HepG2 (cell line): Measurements from ENCODE around the gene PSMB3. TPM values are rescaled to one million over a fixed set of nuclear protein-coding genes. Genes with fewer than 3 reads are reported as not detected.

Experiments used
- CBX2 ChIP-seq, 2 experiments: fragments of 200-600 bp in 1 of 2; sonication (generic); formaldehyde crosslinking in 1 of 2; IDR thresholded peaks; 2 replicates each; pipeline versions ENCODE4 v1.7.0 to v1.8.1; 2018 to 2022; ENCODE audit warnings: low read depth in 2 of 2, low read length in 1 of 2, mild to moderate bottlenecking in 1 of 2, missing genetic modification reagents in 1 of 2
- HHEX ChIP-seq: IDR thresholded peaks from 2 replicates; pipeline ENCODE4 v1.6.1; 2016; ENCODE audit warnings: control low read depth
- HOXA3 ChIP-seq: sonication (generic); formaldehyde crosslinking; IDR thresholded peaks from 2 replicates; pipeline ENCODE4 v1.5.0; 2020; ENCODE audit warnings: missing genetic modification reagents
- HOXD1 ChIP-seq: sonication (generic); formaldehyde crosslinking; IDR thresholded peaks from 2 replicates; pipeline ENCODE4 v1.5.0; 2020; ENCODE audit warnings: missing genetic modification reagents
- IRX3 ChIP-seq: sonication (generic); formaldehyde crosslinking; IDR thresholded peaks from 2 replicates; pipeline ENCODE4 v1.8.1; 2023; ENCODE audit warnings: mild to moderate bottlenecking, low read depth, missing genetic modification reagents, borderline replicate concordance
- MXD4 ChIP-seq: IDR thresholded peaks from 2 replicates; pipeline ENCODE4 v1.6.1; 2016; ENCODE audit warnings: mild to moderate bottlenecking, missing biosample characterization, missing genetic modification reagents
- MZF1 ChIP-seq: sonication (generic); formaldehyde crosslinking; IDR thresholded peaks from 2 replicates; pipeline ENCODE4 v1.8.1; 2023; ENCODE audit warnings: mild to moderate bottlenecking, missing genetic modification reagents, borderline replicate concordance
- SIX1 ChIP-seq: sonication (generic); formaldehyde crosslinking; IDR thresholded peaks from 2 replicates; pipeline ENCODE4 v1.4.0; 2020; ENCODE audit warnings: missing genetic modification reagents, borderline replicate concordance
- SMAD1 ChIP-seq: sonication (generic); formaldehyde crosslinking; IDR thresholded peaks from 2 replicates; pipeline ENCODE4 v1.4.0; 2020; ENCODE audit warnings: missing genetic modification reagents, low read depth, mild to moderate bottlenecking, borderline replicate concordance
- SRF ChIP-seq: IDR thresholded peaks from 2 replicates; pipeline ENCODE4 v1.6.1; 2011; ENCODE audit warnings: mild to moderate bottlenecking, low read depth, low read length, moderate library complexity
- TOE1 ChIP-seq: sonication (generic); formaldehyde crosslinking; IDR thresholded peaks from 2 replicates; pipeline ENCODE4 v1.4.0; 2020; ENCODE audit warnings: mild to moderate bottlenecking, missing genetic modification reagents
- ZNF121 ChIP-seq: sonication (generic); formaldehyde crosslinking; IDR thresholded peaks from 2 replicates; pipeline ENCODE4 v1.5.0; 2020; ENCODE audit warnings: mild to moderate bottlenecking, missing genetic modification reagents
- ZNF143 ChIP-seq: sonication (generic); formaldehyde crosslinking; IDR thresholded peaks from 2 replicates; pipeline ENCODE4 v1.4.0; 2020; ENCODE audit warnings: missing genetic modification reagents
- ZNF572 ChIP-seq: sonication (generic); formaldehyde crosslinking; IDR thresholded peaks from 2 replicates; pipeline ENCODE4 v1.5.1; 2020; ENCODE audit warnings: mild to moderate bottlenecking, missing genetic modification reagents
- ZNF615 ChIP-seq: sonication (generic); formaldehyde crosslinking; IDR thresholded peaks from 2 replicates; pipeline ENCODE4 v1.5.0; 2020; ENCODE audit warnings: mild to moderate bottlenecking, missing genetic modification reagents, borderline replicate concordance
- ZNF616 ChIP-seq: sonication (generic); formaldehyde crosslinking; IDR thresholded peaks from 2 replicates; pipeline ENCODE4 v1.5.0; 2020; ENCODE audit warnings: low read depth, mild to moderate bottlenecking, missing genetic modification reagents
- ZNF83 ChIP-seq: sonication (generic); formaldehyde crosslinking; IDR thresholded peaks from 2 replicates; pipeline ENCODE4 v1.4.0; 2020; ENCODE audit warnings: missing genetic modification reagents, mild to moderate bottlenecking, borderline replicate concordance
- polyA plus RNA-seq, 8 experiments: library from polyadenylated mRNA; depleted of rRNA in 3 of 8; stranded (reverse) in 7 of 8; unstranded in 1 of 8; fragments of >200 nt; fragmentation: Illumina TruSeq in 4 of 8; extraction: Trizol in 4 of 8; gene quantifications; 2 replicates each; pipeline versions ENCODE4 v1.2.1 to v1.2.3, GENCODE V29; 2011 to 2016; ENCODE audit warnings: low read depth in 4 of 8, missing spikeins in 1 of 8, mixed read lengths in 1 of 8; ENCODE audit not compliant: insufficient read depth in 1 of 8
- total RNA-seq, 5 experiments: library from RNA; depleted of rRNA; stranded (reverse); fragments of >200 nt; fragmentation: Illumina TruSeq; extraction: Trizol; gene quantifications; 2 replicates each; pipeline ENCODE4 v1.2.3, GENCODE V29; 2016; ENCODE audit warnings: low read depth in 1 of 5
- TF ChIP-seq, protein P1 (sequence below): sonication (generic); formaldehyde crosslinking; IDR thresholded peaks from 2 replicates; pipeline ENCODE4 v1.8.0; 2022; ENCODE audit warnings: missing genetic modification reagents, mild to moderate bottlenecking, borderline replicate concordance
- TF ChIP-seq, protein P2 (sequence below): IDR thresholded peaks from 2 replicates; pipeline ENCODE4 v1.6.1; 2016; ENCODE audit warnings: control low read depth
- TF ChIP-seq, protein P3 (sequence below): sonication (generic); formaldehyde crosslinking; IDR thresholded peaks from 2 replicates; pipeline ENCODE4 v1.4.0; 2020; ENCODE audit warnings: missing genetic modification reagents
- TF ChIP-seq, protein P4 (sequence below): sonication (generic); formaldehyde crosslinking; IDR thresholded peaks from 2 replicates; pipeline ENCODE4 v1.4.0; 2020; ENCODE audit warnings: mild to moderate bottlenecking, missing genetic modification reagents
- TF ChIP-seq, protein P5 (sequence below): fragments of 450-650 bp; IDR thresholded peaks from 2 replicates; pipeline ENCODE4 v1.6.1; 2017

Gene PSMB3
- total and polyA plus RNA-seq, 2 of the 13 experiments (the other 11 are each of a cell fraction or from before 2014, with no cell fraction given) = 366 to 517 TPM

DNA sequence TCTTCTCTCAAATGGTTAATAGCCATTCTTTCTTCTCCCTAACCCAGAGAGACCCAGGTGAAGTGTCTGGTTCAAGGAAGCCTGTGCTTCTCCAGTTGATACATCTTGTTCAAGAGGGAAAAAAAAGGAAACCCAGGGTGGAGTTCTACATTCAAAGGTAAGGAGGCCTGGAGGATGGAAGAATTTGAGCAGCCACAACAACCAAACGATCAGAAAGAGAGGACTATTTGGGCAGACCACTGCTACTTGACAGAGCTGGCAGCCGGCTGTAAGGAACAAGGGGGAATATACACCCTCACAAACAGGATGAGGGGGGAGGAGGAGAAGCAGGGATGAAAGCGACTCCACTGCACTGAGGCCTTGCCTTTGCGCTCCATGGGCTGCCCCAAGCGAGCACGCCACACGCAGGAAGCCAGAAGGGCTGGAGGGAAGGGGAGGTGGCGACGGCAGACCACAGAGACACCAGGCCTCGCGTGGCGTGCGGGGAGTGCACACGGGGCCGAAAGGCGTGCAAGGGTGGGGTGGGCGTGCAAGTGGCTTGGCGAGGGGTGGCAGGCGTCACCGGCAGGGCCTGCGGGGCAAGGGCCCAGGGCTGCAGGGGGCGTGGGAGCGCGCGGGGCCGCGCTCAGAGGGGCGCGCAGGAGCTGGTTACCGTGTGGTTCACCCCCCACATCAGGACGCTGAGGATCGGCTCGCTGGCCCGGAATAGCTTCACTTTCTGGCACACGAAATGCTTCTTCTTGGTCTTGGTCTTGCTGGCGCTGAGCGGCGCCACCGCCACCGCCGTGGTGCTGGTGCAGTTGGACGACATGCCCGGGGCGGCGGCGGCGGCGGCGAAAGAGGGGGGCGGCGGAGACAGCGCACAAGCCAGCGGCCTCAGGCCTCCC is 46.3 kb downstream of the PSMB3 start (continued):
- TF ChIP-seq, protein P1, sequence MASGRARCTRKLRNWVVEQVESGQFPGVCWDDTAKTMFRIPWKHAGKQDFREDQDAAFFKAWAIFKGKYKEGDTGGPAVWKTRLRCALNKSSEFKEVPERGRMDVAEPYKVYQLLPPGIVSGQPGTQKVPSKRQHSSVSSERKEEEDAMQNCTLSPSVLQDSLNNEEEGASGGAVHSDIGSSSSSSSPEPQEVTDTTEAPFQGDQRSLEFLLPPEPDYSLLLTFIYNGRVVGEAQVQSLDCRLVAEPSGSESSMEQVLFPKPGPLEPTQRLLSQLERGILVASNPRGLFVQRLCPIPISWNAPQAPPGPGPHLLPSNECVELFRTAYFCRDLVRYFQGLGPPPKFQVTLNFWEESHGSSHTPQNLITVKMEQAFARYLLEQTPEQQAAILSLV (CRISPR knock-in tag) = peak; percentile 77
- TF ChIP-seq SRF (no peak), HOXD1 (CRISPR knock-in tag) (no peak), SMAD1 (CRISPR knock-in tag) (no peak), ZNF572 (CRISPR knock-in tag) (peak; percentile 68; the same call in 1 of the 2 replicates), MXD4 (no peak; the same call in 1 of the 2 replicates), MZF1 (no peak), HHEX (CRISPR knock-in tag) (no peak), ZNF143 (CRISPR knock-in tag) (no peak; the same call in 1 of the 2 replicates), HOXA3 (CRISPR knock-in tag) (peak; percentile 73; the same call in 1 of the 2 replicates), ZNF121 (CRISPR knock-in tag) (no peak), TOE1 (no peak), SIX1 (CRISPR knock-in tag) (no peak), IRX3 (CRISPR knock-in tag) (no peak; the same call in 1 of the 2 replicates), CBX2 (IDR thresholded peaks at IDR 0.05; ENCODE audit: low read depth, low read length) (no peak), CBX2 (CRISPR knock-in tag; IDR thresholded peaks at IDR 0.05; ENCODE audit: low read depth) (no peak; the same call in 1 of the 2 replicates), ZNF83 (peak; percentile 37; the same call in 1 of the 2 replicates), ZNF616 (CRISPR knock-in tag) (peak; percentile 80), ZNF615 (CRISPR knock-in tag) (no peak)
- TF ChIP-seq, protein P2, sequence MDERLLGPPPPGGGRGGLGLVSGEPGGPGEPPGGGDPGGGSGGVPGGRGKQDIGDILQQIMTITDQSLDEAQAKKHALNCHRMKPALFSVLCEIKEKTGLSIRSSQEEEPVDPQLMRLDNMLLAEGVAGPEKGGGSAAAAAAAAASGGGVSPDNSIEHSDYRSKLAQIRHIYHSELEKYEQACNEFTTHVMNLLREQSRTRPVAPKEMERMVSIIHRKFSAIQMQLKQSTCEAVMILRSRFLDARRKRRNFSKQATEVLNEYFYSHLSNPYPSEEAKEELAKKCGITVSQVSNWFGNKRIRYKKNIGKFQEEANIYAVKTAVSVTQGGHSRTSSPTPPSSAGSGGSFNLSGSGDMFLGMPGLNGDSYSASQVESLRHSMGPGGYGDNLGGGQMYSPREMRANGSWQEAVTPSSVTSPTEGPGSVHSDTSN (CRISPR knock-in tag) = no peak
- TF ChIP-seq, protein P3, sequence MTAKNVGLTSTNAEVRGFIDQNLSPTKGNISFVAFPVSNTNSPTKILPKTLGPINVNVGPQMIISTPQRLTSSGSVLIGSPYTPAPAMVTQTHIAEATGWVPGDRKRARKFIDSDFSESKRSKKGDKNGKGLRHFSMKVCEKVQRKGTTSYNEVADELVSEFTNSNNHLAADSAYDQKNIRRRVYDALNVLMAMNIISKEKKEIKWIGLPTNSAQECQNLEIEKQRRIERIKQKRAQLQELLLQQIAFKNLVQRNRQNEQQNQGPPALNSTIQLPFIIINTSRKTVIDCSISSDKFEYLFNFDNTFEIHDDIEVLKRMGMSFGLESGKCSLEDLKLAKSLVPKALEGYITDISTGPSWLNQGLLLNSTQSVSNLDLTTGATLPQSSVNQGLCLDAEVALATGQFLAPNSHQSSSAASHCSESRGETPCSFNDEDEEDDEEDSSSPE (CRISPR knock-in tag) = no peak
- TF ChIP-seq, protein P4, sequence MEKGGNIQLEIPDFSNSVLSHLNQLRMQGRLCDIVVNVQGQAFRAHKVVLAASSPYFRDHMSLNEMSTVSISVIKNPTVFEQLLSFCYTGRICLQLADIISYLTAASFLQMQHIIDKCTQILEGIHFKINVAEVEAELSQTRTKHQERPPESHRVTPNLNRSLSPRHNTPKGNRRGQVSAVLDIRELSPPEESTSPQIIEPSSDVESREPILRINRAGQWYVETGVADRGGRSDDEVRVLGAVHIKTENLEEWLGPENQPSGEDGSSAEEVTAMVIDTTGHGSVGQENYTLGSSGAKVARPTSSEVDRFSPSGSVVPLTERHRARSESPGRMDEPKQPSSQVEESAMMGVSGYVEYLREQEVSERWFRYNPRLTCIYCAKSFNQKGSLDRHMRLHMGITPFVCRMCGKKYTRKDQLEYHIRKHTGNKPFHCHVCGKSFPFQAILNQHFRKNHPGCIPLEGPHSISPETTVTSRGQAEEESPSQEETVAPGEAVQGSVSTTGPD (CRISPR knock-in tag) = no peak
- TF ChIP-seq, protein P5, sequence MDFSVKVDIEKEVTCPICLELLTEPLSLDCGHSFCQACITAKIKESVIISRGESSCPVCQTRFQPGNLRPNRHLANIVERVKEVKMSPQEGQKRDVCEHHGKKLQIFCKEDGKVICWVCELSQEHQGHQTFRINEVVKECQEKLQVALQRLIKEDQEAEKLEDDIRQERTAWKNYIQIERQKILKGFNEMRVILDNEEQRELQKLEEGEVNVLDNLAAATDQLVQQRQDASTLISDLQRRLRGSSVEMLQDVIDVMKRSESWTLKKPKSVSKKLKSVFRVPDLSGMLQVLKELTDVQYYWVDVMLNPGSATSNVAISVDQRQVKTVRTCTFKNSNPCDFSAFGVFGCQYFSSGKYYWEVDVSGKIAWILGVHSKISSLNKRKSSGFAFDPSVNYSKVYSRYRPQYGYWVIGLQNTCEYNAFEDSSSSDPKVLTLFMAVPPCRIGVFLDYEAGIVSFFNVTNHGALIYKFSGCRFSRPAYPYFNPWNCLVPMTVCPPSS = no peak
